Endothelial cell of umbilical vein (primary cell): Measurements from ENCODE around the gene MYOZ3. TPM values are rescaled to one million over a fixed set of nuclear protein-coding genes. Genes with fewer than 3 reads are reported as not detected.

Experiments used
- BruUV-seq: library from RNA; stranded (reverse); fragments of 400-500 nt; replicated peaks from 2 replicates; lab custom pipeline; 2021; lab: Mats Ljungman, UMichigan
- CTCF ChIA-PET: fragments of 300-600, 350-600 bp; sonication (Branson Sonifier 250); formaldehyde crosslinking; loops from one replicate; lab custom pipeline; 2021; ENCODE audit warnings: antibody characterized with exemption, inconsistent platforms; lab: Charles Lee
- POLR2A ChIA-PET: fragments of 300-600, 350-600 bp; sonication (Branson Sonifier 250); formaldehyde crosslinking; loops from one replicate; lab custom pipeline; 2021; ENCODE audit warnings: antibody characterized with exemption, inconsistent platforms; lab: Charles Lee
- DNase-seq: peaks from one replicate; pipeline ENCODE4 v3.0.0-alpha.2; 2011; ENCODE audit warnings: low read depth, low spot score
- FAIRE-seq: peaks from 2 replicates; lab custom pipeline; 2011; peaks lifted over from hg19 to GRCh38; lab: Jason Lieb, UNC
- H2AFZ ChIP-seq: 2 replicates; pipeline ENCODE4 v1.6.0; 2012; ENCODE audit warnings: low read depth, low read length, control low read depth, inconsistent platforms
- H3K27ac ChIP-seq: 2 replicates; pipeline ENCODE4 v1.5.1; 2011; ENCODE audit warnings: low read depth, mild to moderate bottlenecking, control low read depth, low read length, moderate library complexity; ENCODE audit not compliant: insufficient read depth
- H3K27me3 ChIP-seq, 2 experiments: 2 replicates each; pipeline versions ENCODE4 v1.6.0 to v1.6.1; 2011; ENCODE audit warnings: low read length in 2 of 2, mixed read lengths in 1 of 2; ENCODE audit not compliant: control insufficient read depth in 2 of 2, insufficient read depth in 2 of 2
- H3K36me3 ChIP-seq, 2 experiments: 2 replicates in 1 of 2; 3 replicates in 1 of 2; pipeline ENCODE4 v1.5.1; 2011; ENCODE audit warnings: low read length in 2 of 2, mild to moderate bottlenecking in 1 of 2, moderate library complexity in 1 of 2; ENCODE audit not compliant: control insufficient read depth in 2 of 2, insufficient read depth in 2 of 2; ENCODE audit errors: extremely low read depth in 1 of 2
- H3K4me1 ChIP-seq: 3 replicates; pipeline ENCODE4 v1.5.1; 2011; ENCODE audit warnings: mild to moderate bottlenecking, low read length; ENCODE audit not compliant: control insufficient read depth, insufficient read depth; ENCODE audit errors: extremely low read depth
- H3K4me2 ChIP-seq: 2 replicates; pipeline ENCODE4 v1.6.1; 2011; ENCODE audit warnings: low read length, control low read depth, mixed read lengths; ENCODE audit not compliant: insufficient read depth
- H3K4me3 ChIP-seq, 3 experiments: fragments of 200-600 bp in 1 of 3; sonication (generic), shearing (Covaris generic) in 1 of 3; replicated peaks in 1 of 3; 2 replicates each; pipeline ENCODE4 v1.5.1; 2011 to 2016; ENCODE audit warnings: control low read depth in 3 of 3, low read length in 3 of 3, mild to moderate bottlenecking in 2 of 3, inconsistent platforms in 1 of 3, low read depth in 1 of 3, moderate library complexity in 1 of 3; ENCODE audit not compliant: insufficient read depth in 1 of 3
- H3K79me2 ChIP-seq: 2 replicates; pipeline ENCODE4 v1.6.0; 2012; ENCODE audit warnings: low read length, inconsistent platforms; ENCODE audit not compliant: control insufficient read depth, insufficient read depth
- H3K9ac ChIP-seq: replicated peaks from 2 replicates; pipeline ENCODE3; 2011; ENCODE audit warnings: low read length, control low read depth; ENCODE audit not compliant: insufficient read depth; ENCODE audit errors: extremely low read depth
- H3K9me1 ChIP-seq: replicated peaks from 3 replicates; pipeline ENCODE4 v1.6.0; 2011; ENCODE audit warnings: mild to moderate bottlenecking, low read length; ENCODE audit not compliant: control insufficient read depth, insufficient read depth; ENCODE audit errors: extremely low read depth
- H3K9me3 ChIP-seq: replicated peaks from 2 replicates; pipeline ENCODE4 v1.5.1; 2012; ENCODE audit warnings: low read length, inconsistent platforms; ENCODE audit not compliant: control insufficient read depth, insufficient read depth
- H4K20me1 ChIP-seq: replicated peaks from 2 replicates; pipeline ENCODE3; 2011; ENCODE audit warnings: mild to moderate bottlenecking, low read length; ENCODE audit not compliant: control insufficient read depth, insufficient read depth; ENCODE audit errors: extremely low read depth
- EZH2 ChIP-seq: IDR thresholded peaks from 2 replicates; pipeline ENCODE4 v1.6.1; 2012; ENCODE audit warnings: borderline replicate concordance, low read depth, mild to moderate bottlenecking, moderate library complexity, low read length, inconsistent platforms; ENCODE audit not compliant: severe bottlenecking
- FOS ChIP-seq: IDR thresholded peaks from 2 replicates; pipeline ENCODE4 v1.6.1; 2011; ENCODE audit warnings: mild to moderate bottlenecking, low read length, moderate library complexity, borderline replicate concordance; ENCODE audit not compliant: insufficient read depth
- GATA2 ChIP-seq: IDR thresholded peaks from 2 replicates; pipeline ENCODE4 v1.7.0; 2011; ENCODE audit warnings: low read depth, mild to moderate bottlenecking, moderate library complexity, mixed read lengths, low read length; ENCODE audit not compliant: insufficient read length, insufficient read depth
- JUN ChIP-seq: IDR thresholded peaks from 2 replicates; pipeline ENCODE4 v1.6.1; 2011; ENCODE audit warnings: borderline replicate concordance, low read depth; ENCODE audit not compliant: insufficient read length, insufficient read depth
- MYC ChIP-seq: IDR thresholded peaks from one replicate; pipeline ENCODE4 v1.6.1; 2011; ENCODE audit warnings: mild to moderate bottlenecking, low read depth, low read length
- POLR2A ChIP-seq: IDR thresholded peaks from 2 replicates; pipeline ENCODE4 v1.6.1; 2012; ENCODE audit warnings: low read depth, mild to moderate bottlenecking, control low read depth, low read length
- POLR2AphosphoS5 ChIP-seq: IDR thresholded peaks from 2 replicates; pipeline ENCODE4 v1.6.1; 2012; ENCODE audit warnings: low read depth, mild to moderate bottlenecking, control low read depth, low read length, moderate library complexity; ENCODE audit not compliant: insufficient read depth
- dilution Hi-C: fragments of 300-500 bp; cut with MboI; formaldehyde crosslinking; loops from one replicate; pipeline ENCODE4 v1.15.0; 2019; ENCODE audit warnings: low sequenced_read_pairs; ENCODE audit not compliant: extremely low pct_ligation_motif_present
- intact Hi-C: fragments of 100-400 bp; cut with micrococcal nuclease; formaldehyde crosslinking; loops from one replicate; pipeline ENCODE4 v1.10.0; 2022
- polyA plus RNA-seq, 4 experiments: library from polyadenylated mRNA; depleted of rRNA in 3 of 4; stranded (reverse) in 3 of 4; unstranded in 1 of 4; fragments of >200 nt; gene quantifications; 2 replicates each; pipeline versions ENCODE4 v1.2.1 to v1.2.3, GENCODE V29; 2011 to 2012; ENCODE audit warnings: missing spikeins in 1 of 4
- total RNA-seq: library from RNA; stranded (reverse); gene quantifications from 2 replicates; pipeline ENCODE4 v1.2.3, GENCODE V29; 2021
- TF ChIP-seq, protein P1 (sequence below), 2 donors: IDR thresholded peaks; 1 replicate in 1 of 2; 2 replicates in 1 of 2; pipeline ENCODE4 v1.5.1; 2011; ENCODE audit warnings: low read length in 2 of 2, mild to moderate bottlenecking in 2 of 2, moderate library complexity in 2 of 2, control low read depth in 1 of 2, inconsistent platforms in 1 of 2, low read depth in 1 of 2; ENCODE audit not compliant: insufficient read depth in 1 of 2; ENCODE audit errors: extremely low read depth in 1 of 2
- TF ChIP-seq, protein P2 (sequence below): IDR thresholded peaks from 2 replicates; pipeline ENCODE4 v1.6.1; 2011; ENCODE audit not compliant: insufficient read depth, insufficient read length

MYOZ3 gene
- total and polyA plus RNA-seq, 2 donors (not counting 3 experiments of a cell fraction or from before 2014, with no cell fraction given): 0.43 to 1.1 TPM

DNA sequence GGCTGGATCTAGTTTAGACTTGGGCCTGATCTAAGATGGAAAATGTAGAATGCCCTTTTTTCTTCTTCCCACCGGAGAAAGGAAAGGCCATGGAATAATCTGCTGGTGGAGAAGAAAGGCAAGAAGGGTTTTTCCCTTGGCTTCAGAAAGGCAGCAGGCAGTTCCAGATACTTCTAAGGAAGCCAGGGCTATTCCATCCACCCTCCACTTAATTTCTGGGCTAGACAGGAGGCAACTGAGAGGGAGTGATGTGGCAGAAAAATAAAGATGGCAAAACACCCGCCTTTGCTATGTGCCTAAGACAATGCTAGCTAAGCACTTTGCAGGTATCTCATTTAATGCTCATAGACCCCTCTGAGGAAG, 9.9 kb downstream of the MYOZ3 start:
- Histone ChIP-seq H3K9ac (no peak overlapping the region), H4K20me1 (no peaks in the 10 kb centered on the region), H2AFZ (no peak overlapping the region), H3K4me1 (peaks cover 13% of the 10 kb centered on the region), H3K79me2 (no peaks in the 10 kb centered on the region), H3K9me1 (no peaks in the 10 kb centered on the region), H3K4me2 (no peak overlapping the region), H3K27me3 (peaks cover 12% of the 10 kb centered on the region in 2 experiments), H3K27ac (no peak overlapping the region), H3K36me3 (no peaks in the 10 kb centered on the region), H3K4me3 (no peak overlapping the region), H3K9me3 (no peaks in the 10 kb centered on the region)
- intact Hi-C loops: no loop called here
- no TSS peak for BruUV-seq
- dilution Hi-C loops: no loop called here
- TF ChIP-seq JUN (no peak), POLR2AphosphoS5 (no peak), GATA2 (no peak), EZH2 (no peak), MYC (no peak), POLR2A (no peak), FOS (no peak)
- TF ChIP-seq, protein P1, sequence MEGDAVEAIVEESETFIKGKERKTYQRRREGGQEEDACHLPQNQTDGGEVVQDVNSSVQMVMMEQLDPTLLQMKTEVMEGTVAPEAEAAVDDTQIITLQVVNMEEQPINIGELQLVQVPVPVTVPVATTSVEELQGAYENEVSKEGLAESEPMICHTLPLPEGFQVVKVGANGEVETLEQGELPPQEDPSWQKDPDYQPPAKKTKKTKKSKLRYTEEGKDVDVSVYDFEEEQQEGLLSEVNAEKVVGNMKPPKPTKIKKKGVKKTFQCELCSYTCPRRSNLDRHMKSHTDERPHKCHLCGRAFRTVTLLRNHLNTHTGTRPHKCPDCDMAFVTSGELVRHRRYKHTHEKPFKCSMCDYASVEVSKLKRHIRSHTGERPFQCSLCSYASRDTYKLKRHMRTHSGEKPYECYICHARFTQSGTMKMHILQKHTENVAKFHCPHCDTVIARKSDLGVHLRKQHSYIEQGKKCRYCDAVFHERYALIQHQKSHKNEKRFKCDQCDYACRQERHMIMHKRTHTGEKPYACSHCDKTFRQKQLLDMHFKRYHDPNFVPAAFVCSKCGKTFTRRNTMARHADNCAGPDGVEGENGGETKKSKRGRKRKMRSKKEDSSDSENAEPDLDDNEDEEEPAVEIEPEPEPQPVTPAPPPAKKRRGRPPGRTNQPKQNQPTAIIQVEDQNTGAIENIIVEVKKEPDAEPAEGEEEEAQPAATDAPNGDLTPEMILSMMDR (IDR thresholded peaks at IDR 0.05; ENCODE audit: extremely low read depth in 1 of 2, insufficient read depth in 1 of 2, low read depth in 1 of 2, low read length in 2 of 2): no peak
- TF ChIP-seq, protein P2, sequence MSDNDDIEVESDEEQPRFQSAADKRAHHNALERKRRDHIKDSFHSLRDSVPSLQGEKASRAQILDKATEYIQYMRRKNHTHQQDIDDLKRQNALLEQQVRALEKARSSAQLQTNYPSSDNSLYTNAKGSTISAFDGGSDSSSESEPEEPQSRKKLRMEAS: no peak
- no peak for DNase-seq
- POLR2A ChIA-PET: interaction anchor here (0.5 kb wide), 1 partner anchor 8 kb away, joined by 3 read pairs; no protein-coding TSS in a partner anchor
- FAIRE-seq: no peak
- CTCF ChIA-PET: no interaction called here
